Keratinocyte (primary cell): ENCODE data around the gene MTMR3. TPM values are rescaled to one million over a fixed set of nuclear protein-coding genes. Genes with fewer than 3 reads are reported as not detected.

Source experiments
- DNase-seq: peaks from one replicate; pipeline ENCODE4 v3.0.0-alpha.2; 2011; ENCODE audit warnings: low read depth, missing footprints, low spot score
- FAIRE-seq: peaks from 2 replicates; lab custom pipeline; 2011; peaks lifted over from hg19 to GRCh38; lab: Jason Lieb, UNC
- H2AFZ ChIP-seq: 2 replicates; pipeline ENCODE4 v1.6.0; 2012; ENCODE audit warnings: low read length, control low read depth, inconsistent platforms; ENCODE audit not compliant: control insufficient read depth
- H3K27ac ChIP-seq: 2 replicates; pipeline ENCODE4 v1.5.1; 2011; ENCODE audit warnings: low read length; ENCODE audit not compliant: control insufficient read depth, insufficient read depth
- H3K27me3 ChIP-seq: 3 replicates; pipeline ENCODE4 v1.6.0; 2011; ENCODE audit warnings: low read length; ENCODE audit not compliant: control insufficient read depth, insufficient read depth; ENCODE audit errors: extremely low read depth
- H3K36me3 ChIP-seq, 2 experiments: 2 replicates in 1 of 2; 3 replicates in 1 of 2; pipeline ENCODE4 v1.5.1; 2011; ENCODE audit warnings: low read length in 2 of 2, mild to moderate bottlenecking in 1 of 2; ENCODE audit not compliant: control insufficient read depth in 2 of 2, insufficient read depth in 2 of 2; ENCODE audit errors: extremely low read depth in 1 of 2
- H3K4me1 ChIP-seq: 3 replicates; pipeline ENCODE4 v1.5.1; 2011; ENCODE audit warnings: low read length; ENCODE audit not compliant: control insufficient read depth, insufficient read depth; ENCODE audit errors: extremely low read depth
- H3K4me2 ChIP-seq: 3 replicates; pipeline ENCODE4 v1.6.0; 2011; ENCODE audit warnings: low read depth, low read length; ENCODE audit not compliant: control insufficient read depth, insufficient read depth; ENCODE audit errors: extremely low read depth
- H3K4me3 ChIP-seq, 3 experiments: fragments of 200-600 bp in 1 of 3; sonication (generic) in 1 of 3; 2 replicates in 2 of 3; 3 replicates in 1 of 3; pipeline ENCODE4 v1.5.1; 2011 to 2016; ENCODE audit warnings: low read length in 3 of 3, mild to moderate bottlenecking in 3 of 3, control low read depth in 2 of 3, inconsistent platforms in 1 of 3, low read depth in 1 of 3, mixed read lengths in 1 of 3, mixed run types in 1 of 3, moderate library complexity in 1 of 3; ENCODE audit not compliant: control insufficient read depth in 2 of 3, insufficient read depth in 2 of 3; ENCODE audit errors: extremely low read depth in 1 of 3
- H3K79me2 ChIP-seq: 2 replicates; pipeline ENCODE4 v1.6.0; 2012; ENCODE audit warnings: low read length; ENCODE audit not compliant: control insufficient read depth, insufficient read depth
- H3K9ac ChIP-seq: 3 replicates; pipeline ENCODE4 v1.6.0; 2011; ENCODE audit warnings: low read length; ENCODE audit not compliant: control insufficient read depth, insufficient read depth; ENCODE audit errors: extremely low read depth
- H3K9me1 ChIP-seq: 3 replicates; pipeline ENCODE4 v1.6.0; 2011; ENCODE audit warnings: low read length; ENCODE audit not compliant: control insufficient read depth, insufficient read depth; ENCODE audit errors: extremely low read depth
- H3K9me3 ChIP-seq: 2 replicates; pipeline ENCODE4 v1.5.1; 2012; ENCODE audit warnings: low read depth, low read length; ENCODE audit not compliant: control insufficient read depth
- H4K20me1 ChIP-seq: 3 replicates; pipeline ENCODE4 v1.6.0; 2011; ENCODE audit warnings: low read length; ENCODE audit not compliant: control insufficient read depth, insufficient read depth; ENCODE audit errors: extremely low read depth
- CTCF ChIP-seq, 3 experiments: IDR thresholded peaks in 1 of 3; conservative IDR thresholded peaks in 1 of 3; optimal IDR thresholded peaks in 1 of 3; 2 replicates in 2 of 3; 3 replicates in 1 of 3; pipeline versions ENCODE3 to v1.5.1; 2011; ENCODE audit warnings: low read length in 3 of 3, mild to moderate bottlenecking in 3 of 3, moderate library complexity in 2 of 3, control low read depth in 1 of 3, inconsistent platforms in 1 of 3; ENCODE audit not compliant: insufficient read depth in 2 of 3; ENCODE audit errors: extremely low read depth in 1 of 3
- EZH2 ChIP-seq: IDR thresholded peaks from one replicate; pipeline ENCODE4 v1.6.1; 2012; ENCODE audit warnings: inconsistent platforms, mild to moderate bottlenecking, low read length, moderate library complexity
- dilution Hi-C: fragments of 300-500 bp; cut with MboI; formaldehyde crosslinking; loops from one replicate; pipeline ENCODE4 v1.7.0; 2020; ENCODE audit warnings: low sequenced_read_pairs; ENCODE audit not compliant: extremely low pct_ligation_motif_present
- polyA plus RNA-seq, 5 experiments: library from polyadenylated mRNA; depleted of rRNA in 3 of 5; stranded (reverse) in 3 of 5; stranded (forward) in 1 of 5; unstranded in 1 of 5; fragments of >200 nt; gene quantifications; 1 replicate in 1 of 5; 2 replicates in 3 of 5; 3 replicates in 1 of 5; pipeline versions ENCODE4 v1.2.1 to v1.2.3, GENCODE V29; 2011 to 2012; ENCODE audit warnings: missing spikeins in 2 of 5, low read depth in 1 of 5, low replicate concordance in 1 of 5

The MTMR3 gene
- polyA plus RNA-seq, 1 donor (not counting 4 experiments of a cell fraction or from before 2014, with no cell fraction given), result 16.5 TPM

GRCh38 chr22:29951791-29952413, 68.9 kb downstream of the MTMR3 start:
- peaks cover 44% of the 10 kb centered on the region for H3K79me2 ChIP-seq
- no peak for FAIRE-seq

GRCh38 chr22:29954203-29954855, 71.4 kb downstream of the MTMR3 start:
- H3K4me1 ChIP-seq, result peaks cover 11% of the 10 kb centered on the region
- no peak overlapping the region for H3K4me3 ChIP-seq
- no peaks in the 10 kb centered on the region for H3K9me3 ChIP-seq
- peaks cover 0 to 4% of the 10 kb centered on the region in 2 experiments for H3K36me3 ChIP-seq
- H4K20me1 ChIP-seq, result no peaks in the 10 kb centered on the region
- H3K9ac ChIP-seq, result no peak overlapping the region
- no peaks in the 10 kb centered on the region for H3K27me3 ChIP-seq
- peaks cover 36% of the 10 kb centered on the region for H3K79me2 ChIP-seq
- peaks cover 2% of the 10 kb centered on the region for H3K9me1 ChIP-seq
- DNase-seq (no peak), FAIRE-seq (no peak)
- H2AFZ ChIP-seq, result no peak overlapping the region
- H3K4me2 ChIP-seq, result no peak overlapping the region
- dilution Hi-C loops, result no loop called here
- TF ChIP-seq EZH2, result no peak
- TF ChIP-seq CTCF (optimal IDR thresholded peaks at IDR 0.05 in 1 of 3, IDR thresholded peaks at IDR 0.05 in 1 of 3, conservative IDR thresholded peaks at IDR 0.05 in 1 of 3; ENCODE audit: extremely low read depth in 1 of 3, insufficient read depth in 2 of 3, low read length in 3 of 3), result no peak
- H3K27ac ChIP-seq, result no peak overlapping the region

More at GRCh38 chr22:29951791-29952413, 68.9 kb downstream of the MTMR3 start:
- H3K4me3 ChIP-seq, result no peak overlapping the region
- H3K9me3 ChIP-seq, result no peaks in the 10 kb centered on the region
- H3K4me2 ChIP-seq, result no peak overlapping the region
- peaks cover 2% of the 10 kb centered on the region for H3K9me1 ChIP-seq
- DNase-seq, result no peak
- dilution Hi-C loops, result no loop called here
- H3K36me3 ChIP-seq, result no peaks in the 10 kb centered on the region
- H3K4me1 ChIP-seq, result peaks cover 17% of the 10 kb centered on the region
- H3K9ac ChIP-seq, result no peak overlapping the region
- no peak overlapping the region for H3K27ac ChIP-seq
- H4K20me1 ChIP-seq, result no peaks in the 10 kb centered on the region
- TF ChIP-seq CTCF (optimal IDR thresholded peaks at IDR 0.05 in 1 of 3, IDR thresholded peaks at IDR 0.05 in 1 of 3, conservative IDR thresholded peaks at IDR 0.05 in 1 of 3; ENCODE audit: extremely low read depth in 1 of 3, insufficient read depth in 2 of 3, low read length in 3 of 3) (no peak), EZH2 (no peak)
- no peaks in the 10 kb centered on the region for H3K27me3 ChIP-seq
- no peak overlapping the region for H2AFZ ChIP-seq
